ENCODE results near the gene SMIM20.

GRCh38 chr4:25870081-25870480 lies 43.9 kb upstream of the SMIM20 start:
- no peak for TF ChIP-seq TAF1 (IDR thresholded peaks at IDR 0.05; ENCODE audit: borderline replicate concordance, low read depth, low read length)
- TF ChIP-seq POLR2A (IDR thresholded peaks at IDR 0.05; ENCODE audit: low read depth, low read length) = no peak
- TF ChIP-seq POLR2AphosphoS5 (IDR thresholded peaks at IDR 0.05; ENCODE audit: low read depth, low read length) = no peak

Data from GM12892 (cell line).